MM.1S (cell line): Measurements from ENCODE around the gene CDC16.

Experiments
- EZH2 ChIP-seq: fragments of 300-600 bp; sonication (generic); optimal IDR thresholded peaks from 2 replicates; pipeline ENCODE3; 2017; ENCODE audit warnings: low read depth, mild to moderate bottlenecking, antibody characterized with exemption, low read length, mixed read lengths
- EZH2phosphoT487 ChIP-seq: fragments of 300-600 bp; sonication (generic); IDR thresholded peaks from 2 replicates; pipeline ENCODE4 v1.6.1; 2018; ENCODE audit warnings: antibody characterized with exemption, low read length
- TF ChIP-seq, protein P1 (sequence below): fragments of 300-600 bp; sonication (generic); IDR thresholded peaks from 2 replicates; pipeline ENCODE4 v1.5.1; 2016; ENCODE audit warnings: antibody characterized with exemption, low read length, mixed read lengths

DNA sequence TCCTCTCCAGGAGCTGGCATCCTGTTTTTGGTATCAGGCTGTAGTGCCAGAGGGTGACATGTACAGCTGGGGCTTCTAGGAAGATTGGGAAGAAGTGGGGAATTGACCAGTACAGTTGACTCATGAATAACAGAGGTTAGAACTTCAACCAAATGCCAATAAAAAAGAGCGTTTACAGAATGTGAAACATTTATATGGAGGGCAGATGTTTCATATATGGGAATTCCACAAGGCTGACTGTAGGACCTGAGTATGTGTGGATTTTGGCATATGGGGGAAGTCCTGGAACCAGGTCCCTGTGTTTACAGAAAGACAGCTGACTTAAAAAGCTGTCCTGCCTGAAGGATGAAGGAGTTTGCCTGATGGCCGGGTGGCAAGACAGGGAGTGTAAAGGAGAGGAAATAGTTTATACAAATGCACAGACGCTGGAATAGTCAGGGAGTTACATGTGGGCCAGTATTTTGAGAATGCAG is 84.8 kb downstream of the CDC16 start:
- TF ChIP-seq EZH2 (no peak), EZH2phosphoT487 (no peak)
- TF ChIP-seq, protein P1, sequence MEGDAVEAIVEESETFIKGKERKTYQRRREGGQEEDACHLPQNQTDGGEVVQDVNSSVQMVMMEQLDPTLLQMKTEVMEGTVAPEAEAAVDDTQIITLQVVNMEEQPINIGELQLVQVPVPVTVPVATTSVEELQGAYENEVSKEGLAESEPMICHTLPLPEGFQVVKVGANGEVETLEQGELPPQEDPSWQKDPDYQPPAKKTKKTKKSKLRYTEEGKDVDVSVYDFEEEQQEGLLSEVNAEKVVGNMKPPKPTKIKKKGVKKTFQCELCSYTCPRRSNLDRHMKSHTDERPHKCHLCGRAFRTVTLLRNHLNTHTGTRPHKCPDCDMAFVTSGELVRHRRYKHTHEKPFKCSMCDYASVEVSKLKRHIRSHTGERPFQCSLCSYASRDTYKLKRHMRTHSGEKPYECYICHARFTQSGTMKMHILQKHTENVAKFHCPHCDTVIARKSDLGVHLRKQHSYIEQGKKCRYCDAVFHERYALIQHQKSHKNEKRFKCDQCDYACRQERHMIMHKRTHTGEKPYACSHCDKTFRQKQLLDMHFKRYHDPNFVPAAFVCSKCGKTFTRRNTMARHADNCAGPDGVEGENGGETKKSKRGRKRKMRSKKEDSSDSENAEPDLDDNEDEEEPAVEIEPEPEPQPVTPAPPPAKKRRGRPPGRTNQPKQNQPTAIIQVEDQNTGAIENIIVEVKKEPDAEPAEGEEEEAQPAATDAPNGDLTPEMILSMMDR, result no peak
